H1 (cell line): ENCODE results near the gene GALNT2. TPM values are rescaled to one million over a fixed set of nuclear protein-coding genes. Genes with fewer than 3 reads are reported as not detected.

ENCODE experiments used
- CHD7 ChIP-seq: fragments of 300-600 bp; sonication (generic); IDR thresholded peaks from 2 replicates; pipeline ENCODE4 v1.7.1; 2012; ENCODE audit warnings: low read length, moderate library complexity, mild to moderate bottlenecking, inconsistent platforms; ENCODE audit not compliant: insufficient replicate concordance
- E2F6 ChIP-seq: IDR thresholded peaks from 2 replicates; pipeline ENCODE4 v1.6.1; 2012; ENCODE audit warnings: inconsistent platforms
- EGR1 ChIP-seq: IDR thresholded peaks from 2 replicates; pipeline ENCODE4 v1.6.1; 2011; ENCODE audit warnings: low read depth, low read length, borderline replicate concordance
- EP300 ChIP-seq, 2 experiments: IDR thresholded peaks; 1 replicate in 1 of 2; 2 replicates in 1 of 2; pipeline ENCODE4 v1.6.1; 2011 to 2012; ENCODE audit warnings: low read depth in 2 of 2, low read length in 2 of 2, mild to moderate bottlenecking in 2 of 2, borderline replicate concordance in 1 of 2, inconsistent platforms in 1 of 2, moderate library complexity in 1 of 2
- GTF2F1 ChIP-seq: IDR thresholded peaks from 2 replicates; pipeline ENCODE4 v1.6.1; 2012; ENCODE audit warnings: low read depth, low read length, improper control_type of control experiment, borderline replicate concordance
- JUND ChIP-seq: IDR thresholded peaks from 2 replicates; pipeline ENCODE4 v1.6.1; 2011; ENCODE audit warnings: mild to moderate bottlenecking, improper control_type of control experiment, low read length
- KDM4A ChIP-seq: IDR thresholded peaks from one replicate; pipeline ENCODE4 v1.7.1; 2012; ENCODE audit warnings: low read depth, mild to moderate bottlenecking, moderate library complexity, low read length, inconsistent platforms; ENCODE audit not compliant: severe bottlenecking
- MAX ChIP-seq: IDR thresholded peaks from 2 replicates; pipeline ENCODE4 v1.6.1; 2012; ENCODE audit warnings: inconsistent platforms
- NRF1 ChIP-seq: IDR thresholded peaks from 2 replicates; pipeline ENCODE4 v1.6.1; 2011; ENCODE audit warnings: mild to moderate bottlenecking, low read depth, low read length, improper control_type of control experiment
- POLR2AphosphoS5 ChIP-seq: IDR thresholded peaks from 2 replicates; pipeline ENCODE4 v1.6.1; 2011; ENCODE audit warnings: low read depth, low read length
- SRF ChIP-seq: IDR thresholded peaks from 2 replicates; pipeline ENCODE4 v1.6.1; 2011; ENCODE audit warnings: mild to moderate bottlenecking, low read depth, low read length, moderate library complexity
- polyA plus RNA-seq, 7 experiments: library from polyadenylated mRNA; depleted of rRNA in 3 of 7; stranded (reverse) in 5 of 7; unstranded in 2 of 7; fragments of >200 nt in 5 of 7; fragments of 200-250 nt in 2 of 7; gene quantifications; 1 replicate in 5 of 7; 2 replicates in 1 of 7; 4 replicates in 1 of 7; pipeline versions ENCODE4 v1.2.1 to v1.2.3, GENCODE V29; 2011 to 2013; ENCODE audit warnings: missing spikeins in 2 of 7, mixed read lengths in 2 of 7
- total RNA-seq: library from RNA; stranded (reverse); fragmentation: NEBNext Ultra II Directional; extraction: Animal tissue kit (Norgen Biotek cat#: 25700); gene quantifications from 2 replicates; pipeline ENCODE4 v1.2.1, GENCODE V29; 2021

GALNT2 gene
- total and polyA plus RNA-seq, 2 of the 8 experiments (the other 6 are each of a cell fraction or from before 2014, with no cell fraction given) = 34.5 to 75.3 TPM

GRCh38 chr1:230100932-230101331 lies 33.9 kb downstream of the GALNT2 start (continued):
- TF ChIP-seq CHD7 (no peak), POLR2AphosphoS5 (no peak), MAX (no peak), EP300 (IDR thresholded peaks at IDR 0.05; ENCODE audit: borderline replicate concordance in 1 of 2, low read depth in 2 of 2, low read length in 2 of 2) (no peak), NRF1 (no peak), E2F6 (no peak), SRF (no peak), KDM4A (no peak), GTF2F1 (no peak), EGR1 (no peak), JUND (no peak)
